Measurements from ENCODE around the gene CASQ2.

Gene CASQ2

DNA sequence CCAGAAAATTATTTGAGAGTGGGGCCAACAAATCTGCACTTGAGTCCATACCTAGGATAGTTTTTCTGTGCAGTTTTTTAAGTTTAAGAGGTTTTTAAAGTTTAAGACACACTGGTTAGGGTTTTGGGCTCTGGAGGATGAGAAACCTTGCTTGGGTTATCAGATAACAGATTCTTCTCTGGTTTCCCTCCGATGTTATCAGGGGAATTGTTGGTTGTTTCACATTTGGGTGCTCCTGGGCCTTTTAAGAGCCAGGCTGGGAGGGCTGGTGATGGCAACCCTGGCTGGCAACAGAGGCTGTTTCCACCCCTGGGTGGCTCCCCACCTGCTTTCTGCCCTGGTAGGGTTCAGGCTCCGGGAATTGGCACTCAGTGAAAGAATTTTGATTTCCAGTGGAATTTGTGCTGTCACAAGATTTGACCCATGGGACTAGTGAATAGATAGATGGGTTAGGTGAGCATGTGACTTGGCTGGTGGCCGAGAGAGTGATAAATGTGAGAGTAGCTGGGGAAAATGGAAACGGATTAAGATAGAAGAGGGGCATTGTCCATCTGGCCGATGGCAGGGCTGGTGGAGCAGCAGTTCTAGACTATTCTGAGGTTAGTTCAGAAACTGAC is 111.9 kb downstream of the CASQ2 start:
- Histone ChIP-seq H3K4me3 (ENCODE audit: low read depth, low read length) (no peak overlapping the region), H3K9me3 (no peaks in the 10 kb centered on the region; the same call in 1 of the 2 replicates), H3K27me3 (no peaks in the 10 kb centered on the region), H3K4me1 (no peaks in the 10 kb centered on the region), H3K36me3 (no peaks in the 10 kb centered on the region)
- no peak for DNase-seq
- TF ChIP-seq, protein P1, sequence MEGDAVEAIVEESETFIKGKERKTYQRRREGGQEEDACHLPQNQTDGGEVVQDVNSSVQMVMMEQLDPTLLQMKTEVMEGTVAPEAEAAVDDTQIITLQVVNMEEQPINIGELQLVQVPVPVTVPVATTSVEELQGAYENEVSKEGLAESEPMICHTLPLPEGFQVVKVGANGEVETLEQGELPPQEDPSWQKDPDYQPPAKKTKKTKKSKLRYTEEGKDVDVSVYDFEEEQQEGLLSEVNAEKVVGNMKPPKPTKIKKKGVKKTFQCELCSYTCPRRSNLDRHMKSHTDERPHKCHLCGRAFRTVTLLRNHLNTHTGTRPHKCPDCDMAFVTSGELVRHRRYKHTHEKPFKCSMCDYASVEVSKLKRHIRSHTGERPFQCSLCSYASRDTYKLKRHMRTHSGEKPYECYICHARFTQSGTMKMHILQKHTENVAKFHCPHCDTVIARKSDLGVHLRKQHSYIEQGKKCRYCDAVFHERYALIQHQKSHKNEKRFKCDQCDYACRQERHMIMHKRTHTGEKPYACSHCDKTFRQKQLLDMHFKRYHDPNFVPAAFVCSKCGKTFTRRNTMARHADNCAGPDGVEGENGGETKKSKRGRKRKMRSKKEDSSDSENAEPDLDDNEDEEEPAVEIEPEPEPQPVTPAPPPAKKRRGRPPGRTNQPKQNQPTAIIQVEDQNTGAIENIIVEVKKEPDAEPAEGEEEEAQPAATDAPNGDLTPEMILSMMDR (IDR thresholded peaks at IDR 0.05; ENCODE audit: low read depth, low read length) = no peak

DNA sequence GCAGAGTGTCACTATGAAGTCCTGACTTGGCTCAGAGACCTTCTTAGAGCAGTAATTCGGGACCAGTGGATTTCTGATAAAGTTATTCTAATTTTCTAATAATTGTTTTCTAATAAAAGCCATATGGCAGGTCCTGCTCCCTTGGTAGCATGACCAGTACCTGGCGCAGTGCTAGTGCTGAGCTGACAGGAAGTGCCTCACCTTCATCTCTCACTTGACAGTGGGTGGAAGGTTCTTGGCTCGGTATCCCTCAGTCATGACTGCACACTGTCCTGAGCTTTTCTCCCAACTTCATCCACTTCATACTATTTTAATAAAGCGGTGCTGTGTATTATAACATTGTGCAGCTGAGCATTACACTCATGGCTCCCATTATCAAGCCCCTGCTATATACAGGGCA is 112.6 kb downstream of the CASQ2 start:
- Histone ChIP-seq H3K9me3 (no peaks in the 10 kb centered on the region; the same call in 1 of the 2 replicates), H3K4me3 (ENCODE audit: low read depth, low read length) (no peak overlapping the region), H3K4me1 (no peaks in the 10 kb centered on the region), H3K36me3 (no peaks in the 10 kb centered on the region), H3K27me3 (no peaks in the 10 kb centered on the region)
- TF ChIP-seq, protein P1 (IDR thresholded peaks at IDR 0.05; ENCODE audit: low read depth, low read length) = no peak
- no peak for DNase-seq

DNA sequence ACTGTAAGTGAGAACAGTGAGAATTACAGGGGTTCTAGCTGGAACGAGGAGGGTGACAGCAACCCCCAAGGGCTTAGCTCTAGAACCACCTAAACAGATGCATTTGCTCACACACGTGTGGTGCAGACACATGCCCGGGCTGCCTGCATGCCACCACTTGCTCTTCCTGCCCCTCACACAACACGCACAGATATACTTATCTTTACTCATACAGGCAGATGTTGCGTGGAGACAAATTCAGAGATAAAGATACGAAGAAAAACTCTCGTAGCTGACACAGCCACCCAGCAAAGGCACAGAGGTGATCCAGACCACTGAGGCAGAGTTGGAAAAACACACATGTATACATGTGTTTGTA is 113.2 kb downstream of the CASQ2 start:
- TF ChIP-seq, protein P1 (IDR thresholded peaks at IDR 0.05; ENCODE audit: low read depth, low read length) = no peak
- no peak for DNase-seq
- Histone ChIP-seq H3K9me3 (no peaks in the 10 kb centered on the region; the same call in 1 of the 2 replicates), H3K27me3 (no peaks in the 10 kb centered on the region), H3K36me3 (no peaks in the 10 kb centered on the region), H3K4me3 (ENCODE audit: low read depth, low read length) (no peak overlapping the region), H3K4me1 (no peaks in the 10 kb centered on the region)

DNA sequence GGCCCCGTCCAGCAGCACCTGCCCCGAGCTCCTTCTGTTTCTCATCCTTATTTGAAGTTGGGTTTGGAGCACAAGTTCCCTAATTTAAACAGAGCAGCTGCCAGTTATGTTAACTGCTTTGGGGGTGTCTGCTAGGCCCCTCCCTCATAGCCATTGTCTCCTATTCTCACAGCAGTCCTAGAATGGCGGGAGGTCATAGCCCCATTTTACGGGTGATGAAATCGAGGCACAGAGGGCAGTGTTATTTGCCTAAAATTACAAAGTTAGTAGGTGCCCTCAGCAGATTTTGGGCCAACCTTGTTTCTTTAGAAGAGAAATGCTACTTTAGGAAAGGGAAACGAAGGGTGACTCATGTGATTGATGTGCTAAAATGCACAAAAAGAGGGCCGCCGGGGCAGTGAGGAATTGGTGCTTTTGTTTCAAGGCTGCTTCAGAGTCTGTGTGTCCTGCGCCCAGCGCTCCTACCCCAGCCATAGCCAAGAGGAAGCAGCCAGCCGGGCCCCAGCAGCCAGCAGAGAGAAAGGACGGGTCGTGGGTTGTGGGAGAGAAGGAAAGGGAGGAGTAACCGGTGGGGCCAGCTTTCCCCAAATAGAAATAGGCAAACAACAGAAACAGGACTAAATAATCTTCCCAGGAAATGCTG is 113.7 kb downstream of the CASQ2 start:
- Histone ChIP-seq H3K4me1 (no peaks in the 10 kb centered on the region), H3K9me3 (no peaks in the 10 kb centered on the region; the same call in 1 of the 2 replicates), H3K4me3 (ENCODE audit: low read depth, low read length) (no peak overlapping the region), H3K36me3 (no peaks in the 10 kb centered on the region), H3K27me3 (no peaks in the 10 kb centered on the region)
- DNase-seq = no peak
- TF ChIP-seq, protein P1 (IDR thresholded peaks at IDR 0.05; ENCODE audit: low read depth, low read length) = no peak

DNA sequence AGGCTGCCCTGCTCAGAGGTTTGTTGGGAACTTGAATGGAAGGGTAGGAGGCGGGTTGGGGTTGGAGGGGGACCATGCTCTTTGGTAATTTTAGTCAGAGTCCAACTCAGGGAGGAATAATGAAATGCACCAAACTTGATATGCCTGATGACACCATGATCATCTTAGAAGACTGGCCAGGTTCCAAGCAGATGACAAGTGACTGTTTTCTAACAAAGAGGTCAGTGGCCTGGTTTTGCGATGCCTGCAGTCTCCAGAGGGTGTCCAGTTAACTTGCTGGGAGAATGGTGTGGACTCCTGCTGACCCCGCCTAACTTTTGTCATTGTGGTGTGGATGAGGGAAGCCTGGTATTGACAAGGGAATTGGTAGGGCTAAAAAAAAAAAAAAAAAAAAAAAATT is 114.4 kb downstream of the CASQ2 start:
- Histone ChIP-seq H3K36me3 (no peaks in the 10 kb centered on the region), H3K4me1 (no peaks in the 10 kb centered on the region), H3K27me3 (no peaks in the 10 kb centered on the region), H3K9me3 (no peaks in the 10 kb centered on the region; the same call in 1 of the 2 replicates), H3K4me3 (ENCODE audit: low read depth, low read length) (no peak overlapping the region)
- no peak for DNase-seq
- TF ChIP-seq, protein P1 (IDR thresholded peaks at IDR 0.05; ENCODE audit: low read depth, low read length) = no peak

DNA sequence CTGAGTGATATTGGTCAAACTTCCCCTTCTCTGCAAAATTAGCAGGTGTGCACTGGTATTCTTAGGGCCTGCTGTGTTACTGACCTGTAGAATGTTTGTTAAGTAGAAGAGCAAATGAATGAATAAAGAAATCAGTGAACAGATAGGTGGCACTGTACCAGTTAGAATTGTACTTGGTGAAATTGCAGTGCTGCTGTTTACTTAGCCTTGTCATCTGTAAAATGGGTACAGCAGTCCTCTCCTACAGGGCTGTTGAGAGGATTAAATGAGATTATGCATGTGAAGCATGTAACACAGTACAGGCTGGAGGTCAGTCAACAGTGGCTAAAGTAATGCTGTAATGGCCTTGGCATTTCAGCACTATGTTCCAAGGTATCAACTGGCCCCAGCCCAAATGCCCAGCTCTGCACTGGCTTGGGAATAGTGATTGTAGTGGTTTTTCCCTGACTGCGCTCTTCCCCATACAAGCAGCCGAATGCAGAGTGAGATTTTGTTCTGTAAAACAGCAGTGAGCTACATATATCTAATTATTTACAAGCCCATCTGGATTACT is 116.2 kb downstream of the CASQ2 start:
- DNase-seq = no peak
- Histone ChIP-seq H3K4me1 (no peaks in the 10 kb centered on the region), H3K27me3 (no peaks in the 10 kb centered on the region), H3K36me3 (no peaks in the 10 kb centered on the region), H3K9me3 (no peaks in the 10 kb centered on the region), H3K4me3 (ENCODE audit: low read depth, low read length) (no peak overlapping the region)
- TF ChIP-seq, protein P1 (IDR thresholded peaks at IDR 0.05; ENCODE audit: low read depth, low read length) = no peak
